ENCODE data around the gene ITPR1. TPM values are rescaled to one million over a fixed set of nuclear protein-coding genes. Genes with fewer than 3 reads are reported as not detected.

ITPR1 gene
- total and polyA plus RNA-seq, 11 donors, result 8.9 to 55.8 (median 19.9) TPM

- peaks cover 0 to under 1% (median 0%) of the 10 kb centered on the region in 12 donors for H3K9me3 ChIP-seq
- no peaks in the 10 kb centered on the region for H3K36me3 ChIP-seq
- no peak for TF ChIP-seq POLR2A (IDR thresholded peaks at IDR 0.05)
- TF ChIP-seq, protein P1, sequence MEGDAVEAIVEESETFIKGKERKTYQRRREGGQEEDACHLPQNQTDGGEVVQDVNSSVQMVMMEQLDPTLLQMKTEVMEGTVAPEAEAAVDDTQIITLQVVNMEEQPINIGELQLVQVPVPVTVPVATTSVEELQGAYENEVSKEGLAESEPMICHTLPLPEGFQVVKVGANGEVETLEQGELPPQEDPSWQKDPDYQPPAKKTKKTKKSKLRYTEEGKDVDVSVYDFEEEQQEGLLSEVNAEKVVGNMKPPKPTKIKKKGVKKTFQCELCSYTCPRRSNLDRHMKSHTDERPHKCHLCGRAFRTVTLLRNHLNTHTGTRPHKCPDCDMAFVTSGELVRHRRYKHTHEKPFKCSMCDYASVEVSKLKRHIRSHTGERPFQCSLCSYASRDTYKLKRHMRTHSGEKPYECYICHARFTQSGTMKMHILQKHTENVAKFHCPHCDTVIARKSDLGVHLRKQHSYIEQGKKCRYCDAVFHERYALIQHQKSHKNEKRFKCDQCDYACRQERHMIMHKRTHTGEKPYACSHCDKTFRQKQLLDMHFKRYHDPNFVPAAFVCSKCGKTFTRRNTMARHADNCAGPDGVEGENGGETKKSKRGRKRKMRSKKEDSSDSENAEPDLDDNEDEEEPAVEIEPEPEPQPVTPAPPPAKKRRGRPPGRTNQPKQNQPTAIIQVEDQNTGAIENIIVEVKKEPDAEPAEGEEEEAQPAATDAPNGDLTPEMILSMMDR (IDR thresholded peaks at IDR 0.05), result no peak
- no peak for DNase-seq
- no peak overlapping the region for H3K27ac ChIP-seq
- intact Hi-C loops (cut with DNase I), result loop anchor here in 2 of 10 donors (5.0 to 10.0 kb wide), 2 partner anchors 60 to 162 kb away; no protein-coding TSS in a partner anchor
- no peaks in the 10 kb centered on the region for H3K27me3 ChIP-seq
- WGBS, 4 donors, result 89 to 92% (median 91%) methylated on average over 3 of the region's 3 CpGs
- no peaks in the 10 kb centered on the region for H3K4me1 ChIP-seq
- ATAC-seq, result no peak
- no peak overlapping the region for H3K4me3 ChIP-seq
These were observed 384.1 kb downstream of the ITPR1 start for GRCh38 chr3:4877173-4877787.

DNA sequence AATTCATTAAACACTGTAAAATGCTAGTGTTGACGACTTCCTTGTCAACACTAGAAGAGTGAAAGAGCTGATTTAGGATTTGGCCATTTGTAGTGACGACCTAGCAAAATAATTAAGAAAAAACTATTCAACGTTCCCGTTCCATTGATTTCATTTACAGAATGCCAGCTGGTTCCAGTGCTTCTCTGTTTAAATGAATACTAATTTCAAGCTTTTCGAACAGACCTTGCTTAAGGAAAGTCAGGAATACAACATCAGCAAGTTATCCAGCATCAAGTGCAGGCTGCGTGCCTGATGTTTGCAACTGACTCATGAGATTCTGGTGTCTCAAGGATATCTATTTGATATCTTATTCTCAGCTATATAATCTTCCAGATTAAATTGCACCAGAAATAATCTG is 387.7 kb downstream of the ITPR1 start:
- Histone ChIP-seq H3K36me3 (no peaks in the 10 kb centered on the region), H3K4me1 (no peaks in the 10 kb centered on the region), H3K27me3 (no peaks in the 10 kb centered on the region), H3K4me3 (no peak overlapping the region), H3K9me3 (peaks cover 0 to 5% (median 0%) of the 10 kb centered on the region in 12 donors), H3K27ac (no peak overlapping the region)
- TF ChIP-seq, protein P1 (IDR thresholded peaks at IDR 0.05), result no peak
- no peak for TF ChIP-seq POLR2A (IDR thresholded peaks at IDR 0.05)
- no peak for ATAC-seq
- DNase-seq, result no peak
- intact Hi-C loops (cut with DNase I), result loop anchor here in 2 of 10 donors (5.0 kb wide), 2 partner anchors 76 to 154 kb away; no protein-coding TSS in a partner anchor
- WGBS, 4 donors, result 88 to 90% (median 90%) methylated on average over 6 of the region's 6 CpGs

GRCh38 chr3:4882548-4882947 is 389.4 kb downstream of the ITPR1 start:
- H3K27me3 ChIP-seq, result no peaks in the 10 kb centered on the region
- peaks cover 0 to 5% (median 0%) of the 10 kb centered on the region in 12 donors for H3K9me3 ChIP-seq
- WGBS, 4 donors, result 93 to 98% (median 95%) methylated on average over 4 of the region's 4 CpGs
- TF ChIP-seq, protein P1 (IDR thresholded peaks at IDR 0.05), result no peak
- no peak for TF ChIP-seq POLR2A (IDR thresholded peaks at IDR 0.05)
- no peak overlapping the region for H3K27ac ChIP-seq
- no peak overlapping the region for H3K4me3 ChIP-seq
- no peaks in the 10 kb centered on the region for H3K4me1 ChIP-seq
- intact Hi-C loops (cut with DNase I), result loop anchor here in 2 of 10 donors (5.0 kb wide), 2 partner anchors 75 to 155 kb away; no protein-coding TSS in a partner anchor
- ATAC-seq (no peak), DNase-seq (no peak)
- no peaks in the 10 kb centered on the region for H3K36me3 ChIP-seq

- intact Hi-C loops (cut with DNase I), result loop anchor here in 2 of 10 donors (5.0 kb wide), 2 partner anchors 74 to 156 kb away; no protein-coding TSS in a partner anchor
- WGBS, 4 donors, result 83 to 97% (median 96%) methylated on average over 3 of the region's 3 CpGs
- peaks cover 0 to 5% (median 0%) of the 10 kb centered on the region in 12 donors for H3K9me3 ChIP-seq
- no peak overlapping the region for H3K4me3 ChIP-seq
- TF ChIP-seq, protein P1 (IDR thresholded peaks at IDR 0.05), result no peak
- TF ChIP-seq POLR2A (IDR thresholded peaks at IDR 0.05), result no peak
- H3K36me3 ChIP-seq, result no peaks in the 10 kb centered on the region
- ATAC-seq (no peak), DNase-seq (no peak)
- no peaks in the 10 kb centered on the region for H3K4me1 ChIP-seq
- H3K27me3 ChIP-seq, result no peaks in the 10 kb centered on the region
- H3K27ac ChIP-seq, result no peak overlapping the region
These were observed 389.9 kb downstream of the ITPR1 start for GRCh38 chr3:4883011-4883410.

Data from heart left ventricle (tissue), 16 donors.